MM.1S (cell line): ENCODE measurements around the gene LIMCH1.

Source experiments
- DNase-seq: peaks from one replicate; pipeline ENCODE4 v3.0.0-alpha.2; 2015
- H2AFZ ChIP-seq: fragments of 300-600 bp; sonication (generic); 2 replicates; pipeline ENCODE4 v1.6.0; 2016; ENCODE audit warnings: antibody characterized with exemption, low read length
- H3F3A ChIP-seq: fragments of 300-600 bp; sonication (generic); 2 replicates; pipeline ENCODE4 v1.6.1; 2016; ENCODE audit warnings: mild to moderate bottlenecking, antibody characterized with exemption, low read length, moderate library complexity, mixed read lengths; ENCODE audit not compliant: insufficient read depth
- H3K27ac ChIP-seq: fragments of 300-600 bp; sonication (generic); 2 replicates; pipeline ENCODE4 v1.5.1; 2016; ENCODE audit warnings: mild to moderate bottlenecking, low read length
- H3K27me3 ChIP-seq: fragments of 300-600 bp; sonication (generic); replicated peaks from 2 replicates; pipeline ENCODE4 v1.6.0; 2016; ENCODE audit warnings: low read length; ENCODE audit not compliant: insufficient read depth
- H3K36me3 ChIP-seq: fragments of 300-600 bp; sonication (generic); replicated peaks from 2 replicates; pipeline ENCODE4 v1.6.1; 2016; ENCODE audit warnings: mild to moderate bottlenecking, low read length, mixed read lengths; ENCODE audit not compliant: insufficient read depth
- H3K4me1 ChIP-seq: fragments of 300-600 bp; sonication (generic); 2 replicates; pipeline ENCODE4 v1.6.1; 2016; ENCODE audit warnings: low read length, mixed read lengths
- H3K4me2 ChIP-seq: fragments of 300-600 bp; sonication (generic); 2 replicates; pipeline ENCODE4 v1.6.0; 2016; ENCODE audit warnings: low read depth, low read length
- H3K4me3 ChIP-seq: fragments of 300-600 bp; sonication (generic); 2 replicates; pipeline ENCODE4 v1.5.1; 2016; ENCODE audit warnings: low read length, mixed read lengths
- H3K79me2 ChIP-seq: fragments of 300-600 bp; sonication (generic); 2 replicates; pipeline ENCODE4 v1.6.1; 2016; ENCODE audit warnings: mixed run types, low read length, mixed read lengths
- H3K9ac ChIP-seq: fragments of 300-600 bp; sonication (generic); 2 replicates; pipeline ENCODE4 v1.6.1; 2016; ENCODE audit warnings: low read length, mixed read lengths
- H3K9me2 ChIP-seq: fragments of 300-600 bp; sonication (generic); replicated peaks from 2 replicates; pipeline ENCODE4 v1.6.1; 2016; ENCODE audit warnings: mild to moderate bottlenecking, low read length, mixed read lengths; ENCODE audit not compliant: insufficient read depth
- H3K9me3 ChIP-seq: fragments of 300-600 bp; sonication (generic); replicated peaks from 2 replicates; pipeline ENCODE4 v1.6.1; 2016; ENCODE audit warnings: mild to moderate bottlenecking, low read length, mixed read lengths; ENCODE audit not compliant: insufficient read depth
- H4K20me1 ChIP-seq: fragments of 300-600 bp; sonication (generic); 2 replicates; pipeline ENCODE4 v1.6.1; 2016; ENCODE audit warnings: mild to moderate bottlenecking, low read length, moderate library complexity, mixed read lengths; ENCODE audit not compliant: insufficient read depth
- CTCF ChIP-seq: fragments of 300-600 bp; sonication (generic); IDR thresholded peaks from 2 replicates; pipeline ENCODE4 v1.5.1; 2016; ENCODE audit warnings: antibody characterized with exemption, low read length, mixed read lengths
- EZH2 ChIP-seq: fragments of 300-600 bp; sonication (generic); optimal IDR thresholded peaks from 2 replicates; pipeline ENCODE3; 2017; ENCODE audit warnings: low read depth, mild to moderate bottlenecking, antibody characterized with exemption, low read length, mixed read lengths
- EZH2phosphoT487 ChIP-seq: fragments of 300-600 bp; sonication (generic); IDR thresholded peaks from 2 replicates; pipeline ENCODE4 v1.6.1; 2018; ENCODE audit warnings: antibody characterized with exemption, low read length

Gene LIMCH1

GRCh38 chr4:41507291-41507947, 30.5 kb upstream of the LIMCH1 start:
- Histone ChIP-seq H3K27me3 (no peaks in the 10 kb centered on the region), H3F3A (no peaks in the 10 kb centered on the region), H3K4me3 (no peak overlapping the region), H3K4me2 (no peak overlapping the region), H4K20me1 (no peaks in the 10 kb centered on the region), H3K9me3 (no peaks in the 10 kb centered on the region), H3K9me2 (no peaks in the 10 kb centered on the region), H2AFZ (no peak overlapping the region), H3K27ac (no peak overlapping the region), H3K4me1 (no peaks in the 10 kb centered on the region), H3K36me3 (no peaks in the 10 kb centered on the region), H3K9ac (no peak overlapping the region), H3K79me2 (no peaks in the 10 kb centered on the region)
- no peak for DNase-seq
- no peak for TF ChIP-seq EZH2phosphoT487
- no peak for TF ChIP-seq EZH2
- no peak for TF ChIP-seq CTCF

- TF ChIP-seq EZH2phosphoT487: no peak
- no peak for TF ChIP-seq EZH2
- no peak for TF ChIP-seq CTCF
- Histone ChIP-seq H3F3A (no peaks in the 10 kb centered on the region), H3K9me2 (no peaks in the 10 kb centered on the region), H3K4me2 (no peak overlapping the region), H4K20me1 (no peaks in the 10 kb centered on the region), H3K27me3 (no peaks in the 10 kb centered on the region), H3K9ac (no peak overlapping the region), H3K4me1 (no peaks in the 10 kb centered on the region), H3K79me2 (no peaks in the 10 kb centered on the region), H3K36me3 (no peaks in the 10 kb centered on the region), H3K4me3 (no peak overlapping the region), H2AFZ (no peak overlapping the region), H3K27ac (no peak overlapping the region), H3K9me3 (no peaks in the 10 kb centered on the region)
- no peak for DNase-seq
These were observed 28.5 kb upstream of the LIMCH1 start for GRCh38 chr4:41509451-41509866.

GRCh38 chr4:41510179-41510578, 27.8 kb upstream of the LIMCH1 start:
- TF ChIP-seq EZH2 (no peak), EZH2phosphoT487 (no peak), CTCF (no peak)
- H3K9ac ChIP-seq: no peak overlapping the region
- H3F3A ChIP-seq: no peaks in the 10 kb centered on the region
- no peak overlapping the region for H3K4me2 ChIP-seq
- H3K27me3 ChIP-seq: no peaks in the 10 kb centered on the region
- H3K9me2 ChIP-seq: no peaks in the 10 kb centered on the region
- no peaks in the 10 kb centered on the region for H3K9me3 ChIP-seq
- H3K79me2 ChIP-seq: no peaks in the 10 kb centered on the region
- no peaks in the 10 kb centered on the region for H3K36me3 ChIP-seq
- no peak overlapping the region for H2AFZ ChIP-seq
- no peak for DNase-seq
- no peaks in the 10 kb centered on the region for H3K4me1 ChIP-seq
- no peak overlapping the region for H3K4me3 ChIP-seq
- H4K20me1 ChIP-seq: no peaks in the 10 kb centered on the region
- H3K27ac ChIP-seq: no peak overlapping the region
